NCI-H446 treated with DMSO at 0.1 percent for 48 hours (cell line): Measurements from ENCODE around the gene BMPR2.
"Not testable (repeated sequence)": the region's sequence is repeated elsewhere in the genome, so short reads cannot be mapped to it uniquely, and the experiment has no call there.

Experiments used
- DNase-seq: peaks from one replicate; lab custom pipeline; 2025; lab: John Stamatoyannopoulos, UW

Gene BMPR2

DNA sequence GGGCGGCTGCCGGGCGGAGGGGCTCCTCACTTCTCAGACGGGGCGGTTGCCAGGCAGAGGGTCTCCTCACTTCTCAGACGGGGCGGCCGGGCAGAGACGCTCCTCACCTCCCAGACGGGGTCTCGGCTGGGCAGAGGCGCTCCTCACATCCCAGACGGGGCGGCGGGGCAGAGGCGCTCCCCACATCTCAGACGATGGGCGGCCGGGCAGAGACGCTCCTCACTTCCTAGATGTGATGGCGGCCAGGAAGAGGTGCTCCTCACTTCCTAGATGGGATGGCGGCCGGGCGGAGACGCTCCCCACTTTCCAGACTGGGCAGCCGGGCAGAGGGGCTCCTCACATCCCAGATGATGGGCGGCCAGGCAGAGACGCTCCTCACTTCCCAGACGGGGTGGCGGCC, 159.2 kb downstream of the BMPR2 start:
- not testable (repeated sequence) for DNase-seq

DNA sequence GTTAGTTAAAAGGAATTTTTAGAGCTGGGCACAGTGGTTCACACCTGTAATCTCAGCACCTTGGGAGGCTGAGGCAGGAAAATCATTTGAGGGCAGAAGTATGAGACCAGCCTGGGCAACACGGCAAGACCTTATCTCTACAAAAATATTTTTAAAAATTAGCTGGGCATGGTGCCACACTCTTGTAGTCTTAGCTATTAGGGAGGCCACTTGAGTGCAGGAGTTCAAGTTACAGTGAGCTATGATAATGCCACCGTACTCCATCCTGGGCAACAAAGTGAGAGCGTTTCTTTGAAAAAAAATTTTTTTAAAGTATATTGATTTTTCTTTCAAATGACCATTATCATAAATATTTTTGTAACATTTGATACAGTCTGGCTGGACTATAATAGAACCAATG, 165.0 kb downstream of the BMPR2 start:
- no peak for DNase-seq

DNA sequence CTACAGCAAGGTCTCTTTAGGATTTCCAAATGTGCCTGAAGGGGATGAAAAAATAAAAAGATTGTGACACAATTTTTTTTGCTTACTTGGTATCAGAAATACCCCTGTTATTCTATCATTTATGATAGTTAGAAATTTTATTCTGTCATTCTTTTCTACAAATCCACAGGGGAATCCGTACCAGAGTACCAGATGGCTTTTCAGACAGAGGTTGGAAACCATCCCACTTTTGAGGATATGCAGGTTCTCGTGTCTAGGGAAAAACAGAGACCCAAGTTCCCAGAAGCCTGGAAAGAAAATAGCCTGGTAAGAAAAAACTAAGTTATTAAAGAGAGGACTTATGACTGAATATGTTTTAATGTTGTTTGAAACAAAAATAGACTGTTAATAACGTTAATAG, 166.0 kb downstream of the BMPR2 start:
- peak; percentile 69 for DNase-seq

DNA sequence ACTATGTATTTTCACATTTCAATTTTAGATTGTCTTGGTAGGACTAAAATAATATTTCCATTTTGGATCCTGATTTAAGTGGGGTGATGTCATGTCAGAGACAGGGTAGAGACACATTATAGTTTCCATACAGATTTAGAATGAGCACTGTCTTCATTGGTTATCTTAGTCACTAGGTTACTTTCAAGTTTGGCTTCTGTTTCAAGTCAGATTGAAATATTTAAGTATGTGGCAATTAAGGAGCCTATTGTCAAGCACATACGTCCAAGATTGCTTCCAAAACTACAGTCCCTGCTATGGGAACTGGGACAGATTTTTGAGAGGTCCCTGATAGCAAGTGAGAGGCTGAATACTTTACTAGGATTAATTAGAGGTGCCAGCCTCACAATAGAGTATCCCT, 169.4 kb downstream of the BMPR2 start:
- no peak for DNase-seq

DNA sequence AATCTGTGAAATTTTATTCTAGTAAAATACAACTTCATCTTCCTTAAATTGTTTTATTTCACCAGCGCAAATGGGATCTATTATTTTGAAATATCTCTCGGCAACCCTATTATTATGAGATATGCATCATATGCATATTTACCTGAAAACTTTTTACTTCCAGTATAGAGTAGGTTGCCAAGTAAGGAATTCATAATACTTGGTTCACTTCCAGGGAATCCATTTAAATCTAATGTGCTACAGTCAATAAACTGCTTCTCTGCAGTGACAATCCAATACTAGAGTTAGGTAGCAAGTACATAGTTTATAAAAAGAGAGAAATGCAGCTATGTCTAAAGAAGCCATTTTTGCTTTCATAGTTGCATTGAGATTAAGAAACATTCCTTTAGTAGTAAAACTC, 169.8 kb downstream of the BMPR2 start:
- DNase-seq: no peak

DNA sequence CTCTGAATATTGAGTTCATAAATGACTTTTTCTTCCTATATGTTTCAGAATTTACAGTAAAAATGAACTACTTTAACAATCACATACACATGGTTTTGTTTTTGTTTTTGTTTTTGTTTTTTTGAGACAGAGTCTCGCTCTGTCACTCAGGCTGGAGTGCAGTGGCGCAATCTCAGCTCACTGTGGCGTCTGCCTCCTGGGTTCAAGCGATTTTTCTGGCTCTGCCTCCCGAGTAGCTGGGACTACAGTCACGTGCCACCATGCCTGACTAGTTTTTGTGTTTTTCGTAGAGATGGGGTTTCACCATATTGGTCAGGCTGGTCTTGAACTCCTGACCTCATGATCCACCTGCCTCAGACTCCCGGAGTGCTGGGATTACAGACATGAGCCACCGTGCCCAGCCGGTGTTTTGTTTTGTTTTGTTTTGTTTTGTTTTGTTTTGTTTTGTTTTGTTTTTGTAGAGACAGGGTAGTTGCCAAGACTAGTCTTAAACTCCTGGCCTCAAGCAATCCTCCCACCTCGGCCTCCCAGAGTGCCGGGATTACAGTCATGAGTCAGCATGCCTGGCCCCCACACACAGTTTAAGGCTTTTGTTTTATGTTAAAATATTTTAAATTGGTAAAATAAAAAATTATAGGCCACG, 170.5 kb downstream of the BMPR2 start:
- DNase-seq: not testable (repeated sequence)

DNA sequence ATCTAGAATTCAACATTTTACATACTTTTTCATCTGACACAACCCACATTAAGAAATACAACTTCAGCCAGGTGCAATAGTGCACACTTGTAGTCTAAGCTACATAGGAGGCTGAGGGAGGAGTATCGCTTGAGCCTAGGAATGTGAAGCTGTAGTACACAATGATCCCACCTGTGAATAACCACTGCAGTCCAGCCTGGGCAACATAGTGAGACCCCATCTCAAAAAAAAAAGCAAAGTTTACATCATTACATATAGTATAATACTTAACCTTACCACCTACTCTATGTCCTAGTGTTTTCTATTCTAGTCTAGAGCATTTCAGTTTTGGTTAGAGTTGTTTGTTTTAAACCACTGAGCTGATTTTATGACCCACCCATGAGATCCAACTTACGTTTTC, 172.1 kb downstream of the BMPR2 start:
- no peak for DNase-seq

DNA sequence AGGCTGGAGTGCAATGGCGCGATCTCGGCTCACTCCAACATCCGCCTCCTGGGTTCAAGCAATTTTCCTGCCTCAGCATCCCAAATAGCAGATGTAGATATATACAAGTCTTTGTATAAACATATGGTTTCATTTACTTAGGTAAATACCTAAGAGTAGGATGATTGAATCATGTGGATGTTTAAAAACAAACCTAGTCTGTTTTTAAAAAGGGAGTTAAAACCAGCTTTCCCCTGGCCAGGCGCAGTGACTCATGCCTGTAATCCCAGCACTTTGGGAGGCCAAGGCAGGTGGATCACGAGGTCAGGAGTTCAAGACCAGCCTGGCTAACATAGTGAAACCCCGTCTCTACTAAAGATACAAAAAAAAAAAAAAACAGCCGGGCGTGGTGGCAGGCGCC, 174.9 kb downstream of the BMPR2 start:
- not testable (repeated sequence) for DNase-seq

DNA sequence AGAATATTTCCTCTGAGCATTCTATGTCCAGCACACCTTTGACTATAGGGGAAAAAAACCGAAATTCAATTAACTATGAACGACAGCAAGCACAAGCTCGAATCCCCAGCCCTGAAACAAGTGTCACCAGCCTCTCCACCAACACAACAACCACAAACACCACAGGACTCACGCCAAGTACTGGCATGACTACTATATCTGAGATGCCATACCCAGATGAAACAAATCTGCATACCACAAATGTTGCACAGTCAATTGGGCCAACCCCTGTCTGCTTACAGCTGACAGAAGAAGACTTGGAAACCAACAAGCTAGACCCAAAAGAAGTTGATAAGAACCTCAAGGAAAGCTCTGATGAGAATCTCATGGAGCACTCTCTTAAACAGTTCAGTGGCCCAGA, 179.2 kb downstream of the BMPR2 start:
- DNase-seq: no peak

DNA sequence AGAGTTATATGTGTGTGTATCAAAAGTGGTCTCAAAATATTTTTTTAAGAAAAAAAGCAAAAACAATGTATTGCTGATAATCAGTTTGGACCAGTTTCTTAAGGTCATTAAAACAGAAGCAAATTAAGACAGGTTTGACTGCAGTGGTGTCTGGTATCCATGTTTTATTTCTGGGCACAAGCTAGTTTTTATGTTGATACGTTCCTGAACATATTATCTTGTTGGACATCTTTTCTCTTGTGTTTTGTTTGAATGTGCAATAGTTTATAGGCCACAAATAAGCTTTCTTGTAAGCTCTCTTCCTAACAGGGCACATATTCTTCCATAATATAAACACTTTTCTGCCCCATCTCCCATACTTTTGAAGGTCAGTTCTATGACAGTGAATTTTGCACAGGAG, 184.1 kb downstream of the BMPR2 start:
- DNase-seq: no peak

DNA sequence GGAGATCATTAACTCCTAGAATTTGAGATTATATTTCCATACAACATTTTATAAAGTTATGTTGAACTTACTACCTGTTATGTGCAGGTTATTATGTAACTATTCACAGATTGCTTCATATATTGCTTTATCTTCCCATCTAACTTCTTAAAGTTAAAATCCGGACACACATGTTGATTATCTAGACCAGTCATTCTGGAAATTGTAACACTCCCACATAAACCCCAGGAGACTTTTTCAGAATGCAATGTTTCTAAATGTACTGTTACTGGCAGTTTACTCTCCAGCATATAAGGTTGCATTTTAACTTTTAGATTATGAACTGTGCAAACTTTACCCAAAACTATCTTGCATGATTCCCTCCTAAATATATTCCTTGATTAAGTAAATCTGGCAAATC, 188.1 kb downstream of the BMPR2 start:
- no peak for DNase-seq

DNA sequence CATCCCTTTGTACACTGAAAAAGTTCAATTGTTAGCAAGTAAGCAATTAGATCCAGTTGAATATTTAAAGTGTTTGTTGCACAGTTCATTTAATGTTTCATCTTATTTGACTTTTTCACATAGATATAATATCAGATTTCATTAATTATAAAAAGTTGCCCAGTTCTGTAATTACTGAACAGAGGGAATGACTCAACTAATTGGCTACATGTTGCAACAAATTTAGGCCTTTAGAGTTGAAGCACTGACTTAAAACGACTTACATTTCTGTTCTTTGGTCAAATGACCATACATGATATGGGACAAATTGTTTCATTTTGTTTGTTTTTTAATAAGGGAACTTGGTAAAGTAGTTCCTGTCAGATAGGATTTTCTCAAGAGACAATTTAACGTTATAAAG, 190.2 kb downstream of the BMPR2 start:
- no peak for DNase-seq

DNA sequence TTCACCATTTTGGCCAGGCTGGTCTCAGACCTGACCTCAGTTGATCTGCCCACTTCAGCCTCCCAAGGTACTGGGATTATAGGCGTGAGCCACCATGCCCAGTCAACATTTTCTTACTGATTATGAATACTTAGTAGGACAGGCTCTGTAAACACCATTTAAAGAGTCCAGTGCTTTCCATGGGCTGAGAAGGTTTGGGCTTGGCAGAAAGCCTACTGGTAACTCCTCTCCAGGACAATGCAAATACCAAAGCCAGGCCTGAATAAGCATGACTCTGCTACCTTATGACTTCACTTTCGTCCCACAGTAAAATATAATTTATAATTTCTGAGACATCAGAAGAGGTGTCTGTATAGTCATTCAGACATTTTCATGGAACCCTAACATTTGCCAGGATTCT, 198.4 kb downstream of the BMPR2 start:
- no peak for DNase-seq

DNA sequence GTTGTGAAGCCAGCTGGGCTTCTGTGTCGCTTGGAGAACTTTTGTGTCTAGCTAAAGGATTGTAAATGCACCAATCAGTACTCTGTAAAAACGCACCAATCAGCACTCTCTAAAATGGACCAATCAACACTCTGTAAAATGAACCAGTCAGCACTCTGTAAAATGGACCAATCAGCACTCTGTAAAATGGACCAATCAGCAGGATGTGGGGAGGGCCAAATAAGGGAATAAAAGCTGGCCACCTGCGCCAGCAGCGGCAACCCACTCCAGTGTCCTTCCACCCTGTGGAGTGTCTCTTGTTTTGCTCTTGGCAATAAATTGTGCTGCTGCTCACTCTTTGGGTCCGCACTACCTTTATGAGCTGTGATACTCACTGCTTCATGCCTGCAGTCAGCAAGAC, 199.1 kb downstream of the BMPR2 start:
- DNase-seq: not testable (repeated sequence)

DNA sequence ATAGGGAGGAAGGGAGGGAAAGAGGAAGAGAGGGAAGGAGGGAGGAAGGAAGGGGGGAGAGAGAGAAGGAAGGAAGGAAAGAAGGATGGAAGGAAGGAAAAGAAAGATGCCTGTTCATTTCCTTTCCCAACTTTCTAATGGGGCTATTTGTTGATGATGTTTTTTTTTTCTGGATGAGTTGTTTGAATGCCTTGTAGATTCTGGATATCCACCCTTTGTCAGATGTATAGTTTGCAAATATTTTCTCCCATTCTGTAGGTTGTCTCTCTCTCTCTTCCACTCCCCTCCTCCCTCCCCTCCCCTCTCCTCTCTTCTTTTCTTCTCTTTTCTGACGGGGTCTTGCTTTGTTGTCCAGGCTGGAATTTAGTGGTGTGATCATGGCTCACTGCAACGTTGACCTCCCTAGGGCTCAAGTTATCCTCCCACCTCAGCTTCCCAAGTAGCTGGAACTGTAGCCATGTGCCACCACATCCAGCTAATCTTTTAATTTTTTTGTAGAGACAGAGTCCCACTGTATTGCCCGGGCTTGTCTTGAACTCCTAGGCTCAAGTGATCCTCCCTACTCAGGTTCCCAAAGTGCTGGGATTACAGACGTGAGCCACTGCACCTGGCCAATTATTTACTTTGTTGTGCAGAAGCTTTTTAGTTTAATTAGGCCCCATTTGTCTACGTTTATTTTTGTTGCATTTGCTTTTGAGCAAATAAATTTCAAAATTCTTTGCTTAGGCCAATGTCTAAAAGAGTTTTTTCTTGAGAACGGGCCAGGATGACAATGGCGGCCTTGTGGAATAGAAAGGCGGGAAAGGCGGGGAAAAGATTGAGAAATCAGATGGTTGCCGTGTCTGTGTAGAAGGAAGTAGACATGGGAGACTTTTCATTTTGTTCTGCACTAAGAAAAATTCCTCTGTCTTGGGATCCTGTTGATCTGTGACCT, 201.4 kb downstream of the BMPR2 start:
- no peak for DNase-seq

DNA sequence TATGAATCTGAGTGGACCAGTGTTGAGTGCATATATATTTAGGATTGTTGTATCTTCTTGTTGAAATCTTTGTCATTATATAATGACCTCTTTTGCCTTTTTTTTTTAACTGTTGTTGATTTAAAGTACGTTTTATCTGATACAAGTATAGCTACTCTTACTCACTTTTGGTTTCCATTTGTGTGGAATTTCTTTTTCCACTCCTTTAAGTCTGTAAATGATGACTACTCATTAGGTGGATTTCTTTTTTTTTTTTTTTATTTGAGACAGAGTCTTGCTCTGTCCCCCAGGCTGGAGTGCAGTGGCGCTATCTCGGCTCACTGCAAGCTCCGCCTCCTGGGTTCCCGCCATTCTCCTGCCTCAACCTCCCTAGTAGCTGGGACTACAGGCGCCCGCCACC, 206.7 kb downstream of the BMPR2 start:
- not testable (repeated sequence) for DNase-seq

DNA sequence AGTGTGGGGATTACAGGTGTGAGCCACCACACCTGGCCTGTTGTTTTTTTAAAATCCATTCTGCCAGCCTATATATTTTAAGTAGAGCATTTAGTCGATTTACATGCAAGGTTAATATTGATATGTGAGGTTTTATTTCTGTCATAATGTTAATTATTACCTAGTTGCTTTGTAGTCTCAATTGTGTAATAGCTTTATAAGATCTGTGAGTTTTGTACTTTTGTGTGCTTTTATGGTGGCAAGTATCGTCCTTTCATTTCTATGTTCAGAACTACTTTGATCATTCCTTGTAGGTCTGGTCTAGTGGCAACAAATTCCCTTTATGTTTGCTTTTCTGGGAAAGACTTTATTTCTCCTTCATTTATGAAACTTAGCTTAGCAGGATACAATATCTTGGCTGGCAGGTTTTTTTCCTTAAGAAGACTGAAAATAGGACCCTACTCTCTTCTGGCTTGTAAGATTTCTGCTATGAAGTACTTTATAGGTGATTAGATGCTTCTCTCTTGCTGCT, 207.6 kb downstream of the BMPR2 start:
- no peak for DNase-seq

DNA sequence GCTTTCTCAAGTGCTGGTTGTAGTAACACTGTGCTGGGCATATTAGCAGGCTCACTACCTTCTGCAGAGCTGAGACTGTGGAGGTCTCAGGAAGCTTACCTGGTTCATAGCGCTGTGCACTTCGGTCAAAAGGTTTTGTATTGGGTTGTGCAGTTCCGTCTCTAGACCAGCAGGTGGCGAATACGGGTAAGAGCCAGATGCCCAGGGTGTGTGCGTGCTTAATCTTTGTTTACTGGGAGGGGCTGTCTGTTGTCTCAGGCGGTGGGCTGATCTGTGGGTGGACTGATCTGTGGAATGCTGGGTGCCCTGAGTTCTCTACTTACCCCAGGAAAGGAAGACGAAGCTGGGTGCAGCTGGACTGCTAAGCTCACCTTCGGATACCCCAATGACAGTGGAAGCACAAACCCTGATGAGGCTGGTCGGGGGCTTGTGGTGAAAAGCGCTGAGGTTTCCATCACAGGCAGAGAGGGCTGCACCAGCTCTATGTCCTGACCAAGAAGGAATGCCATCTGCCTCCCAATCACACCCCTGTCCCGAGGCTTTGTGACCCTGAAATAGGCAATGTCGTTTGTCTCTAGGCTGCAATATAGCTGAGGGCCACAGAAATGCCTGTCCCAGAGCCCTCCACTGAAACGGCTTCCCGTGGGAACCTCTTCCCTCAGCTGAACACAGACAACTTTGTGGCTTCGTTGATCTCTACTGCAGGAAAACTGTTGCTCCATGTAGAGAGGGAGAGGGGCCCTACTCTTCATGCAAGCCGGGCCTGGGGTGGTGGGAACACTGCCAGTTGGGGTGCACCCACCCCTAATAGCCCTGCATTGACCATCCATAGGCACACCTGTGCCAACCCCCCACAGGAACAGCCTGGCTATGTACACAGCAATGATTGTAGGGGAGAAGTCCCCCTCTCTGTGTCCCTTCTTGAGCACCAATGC, 212.8 kb downstream of the BMPR2 start:
- DNase-seq: peak; percentile 46

DNA sequence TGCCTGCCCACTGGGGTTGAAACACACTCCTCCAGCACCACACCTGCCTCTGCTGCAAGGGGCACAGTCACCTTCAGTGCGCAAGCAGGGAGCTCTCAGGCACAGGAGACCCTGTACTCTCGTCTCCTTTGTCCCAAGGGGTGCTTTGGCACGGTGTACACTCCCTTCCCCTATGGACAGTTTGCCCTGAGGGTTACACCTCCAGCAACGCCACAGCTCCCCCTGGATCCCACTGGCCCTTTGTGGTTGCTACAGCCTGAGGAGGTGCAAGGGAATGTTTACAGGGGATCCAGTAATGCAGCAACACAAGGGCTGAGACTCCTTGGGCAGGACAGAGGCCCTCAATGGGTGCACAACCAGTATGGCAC, 213.4 kb downstream of the BMPR2 start:
- DNase-seq: no peak

DNA sequence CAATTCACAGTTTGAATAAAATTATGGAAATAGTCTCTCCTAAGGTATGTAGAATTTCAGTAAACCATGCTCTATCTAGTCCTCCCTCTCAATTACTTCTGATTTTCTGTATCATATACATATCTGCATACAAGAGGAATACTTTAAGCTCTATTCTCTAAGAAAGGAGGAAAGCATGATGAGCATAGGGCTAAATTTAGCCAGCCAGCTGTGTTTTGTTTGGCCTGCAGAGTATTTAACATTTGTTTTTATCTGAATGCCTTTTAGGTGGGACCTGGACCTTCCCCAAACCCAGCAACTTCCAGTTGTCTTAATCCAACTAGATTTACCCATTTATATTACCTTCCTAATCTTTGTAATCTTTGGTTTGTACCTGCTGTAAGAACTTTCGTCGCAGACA, 216.4 kb downstream of the BMPR2 start:
- DNase-seq: no peak

DNA sequence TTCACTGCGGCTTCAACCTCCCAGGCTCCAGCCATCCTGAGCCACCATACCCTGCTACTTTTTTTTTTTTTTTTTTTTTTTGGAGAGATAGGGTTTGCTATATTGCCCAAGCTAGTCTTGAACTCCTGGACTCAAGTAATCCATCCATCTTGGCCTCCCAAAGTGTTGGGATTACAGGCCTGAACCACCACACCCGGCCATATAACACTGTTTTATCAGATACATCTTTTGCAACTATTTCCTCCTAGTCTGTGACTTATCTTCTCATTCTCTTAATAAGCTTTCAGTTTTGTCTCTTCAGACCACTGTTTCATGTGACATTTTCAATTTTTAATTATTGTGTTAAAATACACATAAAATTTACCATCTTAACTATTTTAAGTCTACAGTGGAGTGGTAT, 223.0 kb downstream of the BMPR2 start:
- DNase-seq: no peak

DNA sequence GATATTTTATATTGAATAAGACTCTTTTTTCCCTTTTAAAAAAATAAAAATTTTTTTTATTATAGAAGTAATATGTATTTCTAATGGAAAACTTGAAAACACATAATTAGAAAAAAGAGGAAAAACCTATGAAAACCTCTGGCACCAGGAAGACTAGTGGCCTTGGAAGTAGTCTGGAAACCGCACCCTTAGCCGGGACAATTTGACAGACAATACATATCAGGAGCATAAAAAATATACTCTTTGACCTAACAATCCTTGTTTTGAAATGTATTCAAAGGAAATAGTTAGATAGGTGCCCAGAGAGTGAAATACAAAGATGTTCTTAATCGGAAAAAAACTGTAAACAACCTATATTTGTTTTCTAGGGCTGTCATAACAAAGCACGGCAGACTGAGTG, 223.8 kb downstream of the BMPR2 start:
- no peak for DNase-seq
